ENCODE results near the gene WDFY1.

GRCh38 chr2:223856021-223856420 is 89.1 kb downstream of the WDFY1 start:
- TF ChIP-seq GLIS3 (CRISPR knock-in tag; IDR thresholded peaks at IDR 0.05) (no peak), ZFP30 (CRISPR knock-in tag; IDR thresholded peaks at IDR 0.05) (no peak), CSRNP3 (CRISPR knock-in tag; IDR thresholded peaks at IDR 0.05) (no peak), ZNF70 (CRISPR knock-in tag; IDR thresholded peaks at IDR 0.05) (no peak), ZFP3 (CRISPR knock-in tag; IDR thresholded peaks at IDR 0.05) (no peak), PATZ1 (CRISPR knock-in tag; IDR thresholded peaks at IDR 0.05; ENCODE audit: borderline replicate concordance) (no peak)

All from SK-N-SH treated with all-trans-retinoic acid at 6 μM for 48 hours (cell line).